ENCODE results near the gene ASB15. TPM values are rescaled to one million over a fixed set of nuclear protein-coding genes. Genes with fewer than 3 reads are reported as not detected.
A peak's percentile ranks its signal among the peaks of the same experiment; 100 is the strongest.

The ASB15 gene
- total RNA-seq, 1 donor from 2014 or later: not detected

DNA sequence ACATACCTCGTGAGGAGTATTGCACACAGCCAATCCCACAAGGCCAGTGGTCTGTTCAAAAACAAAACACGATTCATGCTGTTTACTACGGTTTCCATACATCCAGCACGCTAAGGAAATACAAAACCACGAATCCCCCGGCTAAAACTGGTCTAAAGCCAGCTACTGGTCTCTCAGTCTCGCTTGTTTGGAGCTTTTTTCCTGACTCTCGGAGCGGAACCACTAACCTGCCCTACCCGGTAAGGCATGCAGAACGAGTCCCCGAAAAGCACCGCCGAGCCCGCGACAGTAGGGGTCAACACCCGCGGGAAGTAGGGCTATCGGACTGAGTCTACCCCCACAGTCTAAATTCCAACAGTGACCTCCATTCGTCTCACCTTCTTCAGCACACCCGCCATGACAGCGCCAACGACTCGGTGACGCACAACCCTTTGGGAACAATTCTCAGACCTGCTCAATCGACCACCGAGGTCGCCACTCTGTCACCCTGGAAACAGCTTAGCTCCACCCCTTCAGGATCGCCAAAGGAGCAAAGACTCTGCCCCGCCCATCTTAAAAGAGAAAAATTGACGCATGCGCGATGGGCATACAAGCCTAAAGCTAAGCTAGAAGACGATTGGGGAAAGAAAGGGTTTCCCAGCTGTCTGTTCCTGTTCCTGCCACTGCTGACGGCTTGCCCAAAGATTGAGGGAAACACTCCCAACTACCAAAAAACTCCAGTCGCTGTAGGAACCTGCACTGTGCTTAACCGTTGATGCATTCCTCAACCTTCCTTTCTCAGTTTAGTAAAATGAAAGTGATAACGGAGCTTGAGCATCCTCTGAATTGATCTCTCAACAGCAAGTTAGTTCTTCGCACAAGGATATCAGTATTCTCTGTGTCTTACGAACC, 44.0 kb upstream of the ASB15 start, which contains the start of gene NDUFA5:
Gene NDUFA5 (minus strand): TSS at position 421 of the 891 bp plus-strand sequence. CDS start 23 bp downstream, at position 398.
- Histone ChIP-seq H3K36me3 (ENCODE audit: control insufficient read depth, insufficient read depth, low read length) (no peaks in the 10 kb centered on the region), H3K4me3 (ENCODE audit: low read depth, low read length) (peak within 1 kb of the TSS; percentile 92), H3K27me3 (ENCODE audit: control insufficient read depth, insufficient read depth, low read length) (no peaks in the 10 kb centered on the region)
- no peak for TF ChIP-seq CTCF (IDR thresholded peaks at IDR 0.05; ENCODE audit: insufficient read depth, low read length, poor library complexity, severe bottlenecking)
- peak; percentile 92 for DNase-seq (ENCODE audit: low read depth)

DNA sequence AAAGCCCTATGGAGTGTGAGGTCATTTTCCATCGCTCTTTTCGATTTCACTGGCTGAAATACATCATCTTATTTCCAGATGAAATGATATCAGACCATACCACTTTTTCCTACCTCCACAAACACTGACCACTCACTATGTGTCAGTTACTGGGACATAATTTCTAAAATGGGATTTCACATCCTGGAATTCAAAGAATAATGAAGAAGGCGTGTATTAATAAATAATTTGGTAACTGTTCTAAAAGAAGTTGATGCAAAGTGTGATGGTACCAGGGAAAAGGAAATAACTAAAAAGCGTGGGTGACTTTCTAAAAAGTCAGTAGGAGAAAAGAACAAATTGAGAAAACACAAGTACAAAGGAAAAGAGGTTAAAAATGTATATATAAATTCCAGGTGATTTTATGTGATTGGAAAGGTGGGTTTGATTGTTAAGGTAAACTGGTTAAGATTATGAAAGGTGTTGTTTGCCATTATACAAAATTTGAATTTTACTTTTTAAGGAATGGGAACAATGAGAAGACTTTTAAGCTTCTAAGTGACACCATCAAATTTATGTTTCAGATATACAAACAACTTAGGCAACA, 43.2 kb upstream of the ASB15 start:
- Histone ChIP-seq H3K36me3 (ENCODE audit: control insufficient read depth, insufficient read depth, low read length) (no peaks in the 10 kb centered on the region), H3K27me3 (ENCODE audit: control insufficient read depth, insufficient read depth, low read length) (no peaks in the 10 kb centered on the region), H3K4me3 (ENCODE audit: low read depth, low read length) (peak overlapping the region; percentile 92)
- no peak for TF ChIP-seq CTCF (IDR thresholded peaks at IDR 0.05; ENCODE audit: insufficient read depth, low read length, poor library complexity, severe bottlenecking)
- no peak for DNase-seq (ENCODE audit: low read depth)

DNA sequence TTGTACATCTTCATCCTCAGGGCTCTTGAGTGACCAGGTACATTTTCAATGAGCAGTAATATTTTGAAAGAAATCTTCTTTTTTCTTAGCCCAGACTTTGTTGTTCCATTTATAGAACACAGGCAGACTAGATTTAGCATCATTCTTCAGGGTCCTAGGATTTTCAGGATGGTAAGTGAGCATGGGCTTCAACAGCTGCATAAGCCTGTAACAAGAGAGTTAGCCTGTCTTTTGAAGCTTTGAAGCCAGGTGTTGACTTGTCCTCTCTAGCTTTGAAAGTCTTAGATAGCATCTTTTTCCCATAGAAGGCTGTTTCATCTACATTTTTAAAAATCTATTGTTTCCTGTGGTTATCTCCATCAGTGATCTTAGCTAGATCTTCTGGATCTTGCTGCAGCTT, 39.5 kb upstream of the ASB15 start:
- no peak overlapping the region for H3K4me3 ChIP-seq (ENCODE audit: low read depth, low read length)
- DNase-seq (ENCODE audit: low read depth): no peak

GRCh38 chr7:123569352-123570010, 32.1 kb upstream of the ASB15 start:
- Histone ChIP-seq H3K4me3 (ENCODE audit: low read depth, low read length) (no peak overlapping the region), H3K27me3 (ENCODE audit: control insufficient read depth, insufficient read depth, low read length) (no peaks in the 10 kb centered on the region), H3K36me3 (ENCODE audit: control insufficient read depth, insufficient read depth, low read length) (no peaks in the 10 kb centered on the region)
- no peak for TF ChIP-seq CTCF (IDR thresholded peaks at IDR 0.05; ENCODE audit: insufficient read depth, low read length, poor library complexity, severe bottlenecking)
- DNase-seq (ENCODE audit: low read depth): no peak

More for the DNA sequence above, 39.5 kb upstream of the ASB15 start:
- no peaks in the 10 kb centered on the region for H3K36me3 ChIP-seq (ENCODE audit: control insufficient read depth, insufficient read depth, low read length)
- no peak for TF ChIP-seq CTCF (IDR thresholded peaks at IDR 0.05; ENCODE audit: insufficient read depth, low read length, poor library complexity, severe bottlenecking)
- no peaks in the 10 kb centered on the region for H3K27me3 ChIP-seq (ENCODE audit: control insufficient read depth, insufficient read depth, low read length)

GRCh38 chr7:123570390-123571182, 31.0 kb upstream of the ASB15 start:
- Histone ChIP-seq H3K36me3 (ENCODE audit: control insufficient read depth, insufficient read depth, low read length) (no peaks in the 10 kb centered on the region), H3K4me3 (ENCODE audit: low read depth, low read length) (no peak overlapping the region), H3K27me3 (ENCODE audit: control insufficient read depth, insufficient read depth, low read length) (no peaks in the 10 kb centered on the region)
- TF ChIP-seq CTCF (IDR thresholded peaks at IDR 0.05; ENCODE audit: insufficient read depth, low read length, poor library complexity, severe bottlenecking): no peak
- no peak for DNase-seq (ENCODE audit: low read depth)

All from kidney epithelial cell (primary cell).